ENCODE measurements around the gene MFAP2.

DNA sequence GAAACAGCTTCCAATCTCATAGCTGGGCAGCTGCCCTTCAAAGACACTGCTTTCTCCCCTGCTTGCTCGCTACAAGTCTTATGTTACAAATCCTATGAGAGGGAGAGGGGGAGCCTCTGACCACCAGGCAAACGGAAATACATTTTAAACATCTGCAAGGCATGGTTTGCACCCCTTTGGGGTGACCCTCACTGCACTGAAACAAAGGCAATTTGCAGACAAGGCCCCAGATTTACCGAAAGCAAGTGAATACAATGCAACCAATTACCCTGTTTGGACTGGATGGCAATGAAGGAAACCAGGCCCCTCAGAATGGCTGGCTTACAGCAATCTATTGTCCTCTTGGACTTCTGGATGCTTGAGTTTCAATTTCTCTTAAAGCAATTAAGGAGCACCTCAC lies 43.2 kb upstream of the MFAP2 start:
- TF ChIP-seq POLR2AphosphoS5 (IDR thresholded peaks at IDR 0.05) (no peak), EP300 (IDR thresholded peaks at IDR 0.05) (no peak), POLR2A (IDR thresholded peaks at IDR 0.05; ENCODE audit: low read depth) (no peak)
- TF ChIP-seq, protein P1, sequence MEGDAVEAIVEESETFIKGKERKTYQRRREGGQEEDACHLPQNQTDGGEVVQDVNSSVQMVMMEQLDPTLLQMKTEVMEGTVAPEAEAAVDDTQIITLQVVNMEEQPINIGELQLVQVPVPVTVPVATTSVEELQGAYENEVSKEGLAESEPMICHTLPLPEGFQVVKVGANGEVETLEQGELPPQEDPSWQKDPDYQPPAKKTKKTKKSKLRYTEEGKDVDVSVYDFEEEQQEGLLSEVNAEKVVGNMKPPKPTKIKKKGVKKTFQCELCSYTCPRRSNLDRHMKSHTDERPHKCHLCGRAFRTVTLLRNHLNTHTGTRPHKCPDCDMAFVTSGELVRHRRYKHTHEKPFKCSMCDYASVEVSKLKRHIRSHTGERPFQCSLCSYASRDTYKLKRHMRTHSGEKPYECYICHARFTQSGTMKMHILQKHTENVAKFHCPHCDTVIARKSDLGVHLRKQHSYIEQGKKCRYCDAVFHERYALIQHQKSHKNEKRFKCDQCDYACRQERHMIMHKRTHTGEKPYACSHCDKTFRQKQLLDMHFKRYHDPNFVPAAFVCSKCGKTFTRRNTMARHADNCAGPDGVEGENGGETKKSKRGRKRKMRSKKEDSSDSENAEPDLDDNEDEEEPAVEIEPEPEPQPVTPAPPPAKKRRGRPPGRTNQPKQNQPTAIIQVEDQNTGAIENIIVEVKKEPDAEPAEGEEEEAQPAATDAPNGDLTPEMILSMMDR (IDR thresholded peaks at IDR 0.05): no peak
